HL-60/S4 treated with retinoic acid at 250 ng/mL for 4 days and 3 days (cell line): ENCODE results near the gene HYDIN.
"Not testable (repeated sequence)": the region's sequence is repeated elsewhere in the genome, so short reads cannot be mapped to it uniquely, and the experiment has no call there.

Source experiments
- in situ Hi-C: fragments of 300-500 bp; cut with MboI; formaldehyde crosslinking; loops from 2 replicates; pipeline ENCODE4 v1.7.0; 2022; ENCODE audit warnings: low sequenced_read_pairs

Gene HYDIN

DNA sequence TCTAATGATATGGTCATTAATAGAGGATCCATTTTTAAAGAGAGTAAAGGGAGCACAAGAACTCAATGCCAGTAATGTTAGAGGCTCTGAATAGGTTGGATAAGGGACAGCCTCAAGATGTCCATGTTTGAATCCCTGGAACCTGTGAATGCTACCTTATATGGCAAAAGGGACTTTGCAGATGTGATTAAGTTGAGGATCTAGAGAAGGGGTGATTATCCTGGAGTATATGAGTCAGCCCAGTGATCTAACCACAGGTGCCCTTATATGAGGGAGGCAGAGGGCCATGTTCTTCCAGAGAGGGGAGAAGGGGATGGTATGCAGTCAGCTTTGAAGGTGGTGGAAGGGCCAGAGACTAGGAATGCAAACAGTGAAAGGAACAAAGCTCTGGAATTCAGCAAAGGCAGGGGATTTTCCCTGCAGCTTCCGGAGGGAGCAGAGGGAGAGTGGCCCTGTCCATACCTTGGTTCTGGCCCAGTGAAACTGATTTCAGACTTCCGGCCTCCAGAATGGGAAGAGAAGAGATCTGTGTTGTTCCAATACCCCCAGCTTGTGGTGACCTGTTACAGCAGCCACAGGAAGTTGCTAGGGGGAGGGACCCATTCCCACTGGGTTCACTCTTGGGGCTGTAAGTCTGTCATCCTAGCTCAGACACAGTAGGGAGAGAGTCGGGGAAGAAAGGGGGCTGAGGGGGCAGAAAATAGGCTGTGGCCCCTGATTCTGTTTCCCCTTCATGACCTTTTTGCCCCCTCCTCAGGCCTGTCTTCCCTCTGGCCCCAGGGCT lies 220.9 kb downstream of the HYDIN start:
- in situ Hi-C loops, result not testable (repeated sequence)

DNA sequence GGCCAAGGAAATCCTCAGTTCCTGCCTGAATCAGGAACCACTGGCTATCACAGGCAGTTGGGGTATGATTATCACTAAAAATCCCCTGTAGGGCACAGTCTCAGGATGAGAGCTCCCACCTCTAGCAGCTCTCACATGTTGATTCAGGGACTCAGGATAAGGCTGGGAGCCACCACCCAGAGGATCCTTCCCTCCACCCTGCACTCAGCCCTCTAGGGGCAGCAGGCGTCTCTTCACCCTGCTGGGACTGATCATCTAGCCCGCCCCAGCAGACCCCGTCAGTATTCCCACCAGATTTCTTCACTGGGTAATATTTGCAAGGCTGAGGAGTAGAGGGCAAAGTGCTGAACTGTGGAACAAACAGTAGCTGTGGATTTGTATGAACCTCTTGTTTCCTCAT lies 224.0 kb downstream of the HYDIN start:
- in situ Hi-C loops, result not testable (repeated sequence)

DNA sequence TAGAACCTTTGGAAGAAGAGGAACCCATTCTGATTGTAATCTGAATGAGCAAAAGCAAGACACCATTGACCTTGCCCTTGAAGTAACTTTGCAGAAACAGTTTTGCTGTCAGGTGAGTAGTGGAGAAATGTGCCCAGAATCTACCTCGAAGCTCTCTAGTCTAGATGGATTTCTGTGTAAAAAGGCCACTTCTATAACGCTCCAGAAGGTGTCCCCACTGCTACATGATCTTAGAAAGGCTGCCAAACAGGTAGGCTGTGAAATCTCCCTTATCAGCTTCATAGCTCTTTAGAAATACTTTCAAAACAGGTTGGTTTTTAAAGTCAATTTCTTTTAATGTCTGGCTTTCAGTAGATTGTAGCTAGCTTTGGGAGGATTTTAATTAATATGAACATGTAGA lies 230.8 kb downstream of the HYDIN start:
- in situ Hi-C loops, result not testable (repeated sequence)

DNA sequence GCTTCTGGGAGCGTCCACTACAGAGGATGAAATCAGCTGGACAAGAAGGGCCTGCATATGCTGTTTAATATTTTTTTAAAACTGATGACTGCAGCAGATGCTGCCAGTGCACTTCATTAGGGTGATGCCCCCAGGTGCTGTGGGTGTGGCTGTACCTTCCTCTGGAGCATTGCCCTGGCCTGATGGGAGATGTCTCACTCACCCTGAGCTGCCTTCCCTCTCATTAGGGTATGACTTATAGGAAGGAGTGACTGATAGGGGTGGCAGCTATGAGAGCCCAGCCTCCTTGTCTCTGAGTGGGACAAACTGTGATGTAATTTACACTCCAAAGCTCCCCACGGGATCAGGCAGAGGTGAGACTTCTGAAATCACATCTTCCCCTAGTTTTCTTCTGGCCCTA lies 234.7 kb downstream of the HYDIN start:
- in situ Hi-C loops, result not testable (repeated sequence)

DNA sequence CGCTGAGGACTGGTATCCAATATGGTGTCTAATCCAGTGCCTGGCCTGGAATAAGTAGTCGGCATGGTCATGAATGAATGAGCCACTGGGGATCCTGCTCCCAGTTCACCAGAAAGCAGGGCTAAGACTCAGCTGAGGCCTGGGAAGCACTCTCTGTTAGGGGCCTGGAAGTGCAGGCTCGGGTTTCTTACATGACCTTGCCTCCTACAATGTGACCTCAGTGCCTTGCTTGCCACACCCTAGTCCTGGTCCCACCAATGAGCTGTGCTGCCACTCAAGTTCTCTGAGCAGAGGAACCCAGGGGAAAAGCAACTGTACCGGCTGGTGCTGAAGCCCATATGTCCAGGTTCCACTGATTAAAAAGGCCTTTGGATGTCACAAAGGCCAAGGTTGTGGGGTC lies 238.0 kb downstream of the HYDIN start:
- in situ Hi-C loops, result not testable (repeated sequence)

DNA sequence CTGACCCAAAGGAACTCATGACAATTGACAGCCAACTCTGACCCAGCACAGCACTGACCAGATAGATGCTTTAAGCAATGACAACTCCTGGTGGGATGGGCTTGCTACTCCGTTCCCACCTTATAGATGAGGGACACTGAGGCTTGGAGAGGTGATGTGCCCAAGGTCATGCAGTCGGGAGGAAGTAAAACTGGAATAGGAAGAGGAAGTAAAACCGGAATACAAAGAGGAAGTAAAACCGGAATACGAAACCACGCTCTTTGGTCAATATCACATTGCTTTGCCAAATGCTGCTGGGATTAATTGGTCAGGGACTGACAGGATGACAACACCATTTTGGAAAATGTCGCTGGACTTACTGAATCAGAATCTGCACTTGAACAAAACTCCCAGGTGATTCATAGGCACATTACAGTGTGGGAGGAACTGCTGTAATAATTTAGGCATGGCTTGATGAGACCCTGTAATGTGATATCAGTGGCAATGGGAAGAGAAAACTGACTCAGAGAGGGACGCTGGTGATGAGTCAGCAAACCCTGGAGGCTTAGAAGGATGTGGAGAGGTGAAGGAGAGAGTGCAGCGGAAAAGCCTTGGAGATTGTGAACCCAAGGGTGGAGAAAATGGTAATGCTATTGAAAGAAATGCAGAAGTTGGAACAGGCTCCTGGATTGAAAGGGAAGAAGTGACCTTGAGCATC lies 243.4 kb downstream of the HYDIN start:
- in situ Hi-C loops, result not testable (repeated sequence)

DNA sequence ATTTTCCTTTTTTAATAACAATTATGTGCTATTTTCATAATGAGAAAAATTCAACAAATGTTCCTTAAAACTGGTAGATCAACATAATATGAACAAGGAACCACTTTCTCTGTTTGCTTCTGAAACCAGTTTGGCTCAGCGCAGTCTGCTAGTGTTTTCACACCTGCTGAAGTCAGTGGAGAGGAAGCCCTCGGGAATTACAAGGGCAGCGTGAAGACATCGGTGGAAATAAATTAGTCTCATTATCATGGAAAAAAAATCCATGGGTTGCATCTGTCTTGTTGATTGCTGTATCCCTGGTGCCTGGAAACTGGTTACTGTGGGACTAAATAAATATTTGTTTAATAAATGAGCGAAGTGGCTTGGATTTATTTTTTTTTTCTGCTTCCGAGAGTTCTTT lies 245.8 kb downstream of the HYDIN start:
- in situ Hi-C loops, result not testable (repeated sequence)

DNA sequence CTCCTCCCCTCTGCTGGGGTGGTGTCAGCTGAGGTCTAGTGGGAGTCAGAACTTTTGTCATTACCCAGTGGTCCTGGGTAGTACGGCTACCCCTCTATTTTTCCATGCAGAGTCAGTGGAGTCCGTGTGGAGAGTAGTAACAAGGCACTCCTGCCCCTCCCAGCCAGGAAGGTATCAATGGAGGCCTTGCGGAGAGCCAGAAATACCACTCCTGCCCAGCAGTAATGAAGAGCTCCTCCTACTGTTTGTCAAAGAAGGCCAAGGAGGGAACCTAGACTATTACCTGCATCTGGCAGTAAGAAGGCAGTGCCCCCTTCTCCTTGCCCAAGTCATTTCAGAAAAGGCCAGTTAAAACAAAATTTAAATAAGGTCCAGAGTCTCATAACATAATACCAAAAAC lies 262.2 kb downstream of the HYDIN start:
- in situ Hi-C loops, result not testable (repeated sequence)

DNA sequence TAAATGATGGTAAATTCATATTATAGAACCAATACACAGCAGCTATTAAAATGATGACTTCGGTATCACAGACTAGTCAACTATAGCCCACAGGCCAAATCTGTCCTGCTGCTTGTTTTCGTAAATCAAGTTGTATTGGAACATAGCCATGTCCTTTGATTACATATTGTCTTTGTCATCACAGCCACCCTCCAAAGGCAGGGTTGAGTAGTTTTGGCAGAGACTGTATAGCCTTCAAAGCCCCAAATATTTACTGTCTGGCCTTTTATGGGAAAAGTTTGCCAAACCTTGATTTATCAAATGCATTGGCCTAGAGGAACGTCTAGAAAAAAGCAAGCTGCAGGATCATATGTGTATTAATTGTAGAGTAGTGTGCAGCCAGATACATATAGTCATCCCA lies 270.4 kb downstream of the HYDIN start:
- in situ Hi-C loops, result not testable (repeated sequence)

DNA sequence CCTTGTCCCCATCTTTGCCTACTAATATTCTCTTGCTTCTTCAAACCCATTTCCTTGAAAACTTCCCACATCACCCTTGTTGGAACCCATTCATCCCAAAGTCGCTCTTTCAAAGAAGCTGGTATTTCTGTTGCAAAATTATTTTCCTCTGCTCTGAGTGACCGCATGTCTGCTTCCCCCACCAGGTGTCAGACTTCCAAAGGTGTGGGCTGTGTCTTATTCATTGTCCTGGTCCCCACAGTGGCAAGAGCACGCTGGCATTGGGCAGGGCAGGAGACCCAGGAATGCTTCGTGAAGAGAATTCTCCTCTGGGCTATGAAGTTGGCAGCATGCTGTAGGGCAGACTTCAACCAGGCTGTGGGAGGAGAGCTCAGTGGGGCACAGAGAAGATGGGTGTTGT lies 275.6 kb downstream of the HYDIN start:
- in situ Hi-C loops, result not testable (repeated sequence)

DNA sequence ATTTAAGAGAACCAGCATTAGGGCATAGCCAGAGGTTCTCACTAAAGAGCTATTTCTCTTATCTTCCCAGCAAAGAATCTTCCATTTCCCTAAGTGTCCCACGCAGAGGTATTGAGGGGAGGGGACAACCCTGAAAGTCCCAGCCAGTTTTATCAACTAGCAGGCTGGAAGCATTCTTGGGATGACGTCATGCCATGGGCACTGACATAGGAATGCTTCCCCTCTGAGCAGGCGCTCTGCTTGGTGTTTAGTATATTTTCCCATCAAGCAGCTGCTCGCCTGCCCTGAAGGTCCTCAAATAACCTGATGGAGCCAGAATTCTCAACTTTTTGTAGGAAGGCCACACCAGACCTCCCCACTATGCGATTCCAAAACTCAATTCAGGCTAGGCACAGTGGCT lies 276.7 kb downstream of the HYDIN start:
- in situ Hi-C loops, result not testable (repeated sequence)

DNA sequence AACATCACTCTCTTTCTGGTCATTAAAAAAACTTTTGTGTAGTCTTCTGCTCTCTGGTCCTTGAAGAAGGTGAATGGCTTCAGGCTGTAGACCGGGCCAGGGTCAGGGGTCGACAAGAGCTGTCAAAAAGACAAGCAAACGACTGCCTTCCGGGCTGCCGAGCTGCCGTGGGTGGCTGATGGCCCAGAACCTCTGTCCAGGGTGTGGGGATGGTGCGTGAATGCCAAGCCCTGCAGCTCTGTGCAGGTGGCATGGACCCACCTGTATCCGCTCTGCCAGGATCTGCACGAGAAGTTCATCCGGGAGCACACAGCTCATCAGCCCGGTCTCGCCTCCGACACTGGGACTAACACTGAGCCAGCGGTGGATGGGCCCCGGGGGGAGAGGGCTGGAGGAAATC lies 287.0 kb downstream of the HYDIN start:
- in situ Hi-C loops, result not testable (repeated sequence)

DNA sequence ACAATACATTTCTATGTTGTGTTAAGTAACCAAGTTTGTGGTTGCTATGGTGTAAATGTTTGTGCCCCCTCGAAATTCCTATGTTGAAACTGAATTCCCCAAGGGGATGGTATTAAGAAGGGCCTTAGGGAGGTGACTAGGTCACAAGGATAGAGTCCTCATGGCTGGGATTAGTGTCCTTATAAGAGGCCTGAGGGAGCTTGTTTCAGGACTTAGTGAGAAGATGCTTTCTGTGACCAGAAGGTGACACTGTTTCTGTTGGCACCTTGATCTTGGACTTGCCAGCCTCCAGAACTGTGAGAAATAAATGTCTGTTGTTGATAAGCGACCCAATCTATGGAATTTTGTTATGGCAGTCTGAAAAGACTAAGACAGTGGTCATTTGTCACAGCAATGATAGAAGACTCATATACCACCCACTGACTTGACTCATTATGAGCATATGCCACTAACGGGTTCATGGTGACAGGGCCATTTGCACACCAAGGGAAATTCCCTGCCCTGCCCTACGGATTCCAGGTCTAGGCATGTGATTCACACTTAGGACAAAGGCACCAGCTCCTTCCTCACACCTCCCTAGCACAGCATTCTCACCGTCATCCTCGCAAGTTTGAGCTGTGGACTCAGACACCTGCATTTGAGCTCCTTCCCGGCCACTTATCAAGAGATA lies 290.7 kb downstream of the HYDIN start:
- in situ Hi-C loops, result not testable (repeated sequence)

DNA sequence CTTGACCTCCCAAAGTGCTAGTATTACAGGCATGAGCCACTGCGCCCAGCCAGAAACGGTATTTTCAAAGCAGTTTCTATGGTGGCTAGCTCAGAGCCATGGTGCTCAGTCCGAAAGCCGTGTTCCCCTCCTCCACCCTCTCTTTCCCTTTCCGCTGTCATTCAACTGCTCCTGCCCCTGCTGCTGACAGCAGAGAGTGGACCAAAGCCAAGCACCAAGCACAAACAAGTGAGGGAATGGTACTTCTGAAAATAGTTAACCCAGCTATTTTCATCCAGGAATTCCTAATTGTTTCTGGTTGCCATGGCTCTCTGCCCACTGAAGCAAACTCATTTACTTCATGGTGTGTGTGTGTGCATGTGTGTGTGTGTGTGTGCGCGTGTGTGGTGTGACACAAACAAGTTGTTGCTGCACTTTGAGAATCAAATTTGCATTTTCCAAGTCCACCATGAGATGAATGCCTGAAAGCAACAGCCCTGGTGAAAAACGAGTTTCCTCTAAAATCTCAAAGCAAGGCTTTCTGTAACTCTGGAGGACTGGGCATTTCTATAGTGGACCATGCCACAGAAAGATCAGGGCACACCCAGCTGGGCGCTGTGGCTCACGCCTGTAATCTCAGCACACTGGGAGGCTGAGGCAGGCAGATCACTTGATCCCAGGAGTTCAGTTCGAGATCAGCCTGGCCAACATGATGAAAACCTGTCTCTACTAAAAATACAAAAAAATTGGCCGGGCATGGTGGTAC lies 293.6 kb downstream of the HYDIN start:
- in situ Hi-C loops, result not testable (repeated sequence)

DNA sequence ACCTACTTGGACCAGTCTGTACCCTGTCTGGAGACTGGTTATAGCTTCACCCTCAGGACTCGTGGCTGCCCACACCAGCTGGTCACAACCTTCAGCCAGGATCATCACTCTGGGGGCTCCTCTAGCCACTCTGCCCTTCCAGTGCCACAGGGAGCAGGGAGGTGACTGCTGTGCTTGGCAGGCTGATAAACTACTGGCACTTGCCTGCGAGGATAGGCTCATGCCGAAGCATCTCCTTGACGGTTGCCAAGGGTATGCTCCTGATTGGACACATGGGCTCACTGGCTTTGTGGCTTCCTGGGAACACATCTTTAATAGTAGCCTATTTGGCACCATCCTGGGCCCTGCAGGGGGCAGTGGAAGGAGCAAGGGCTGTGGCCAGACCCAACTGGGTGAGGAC lies 295.2 kb downstream of the HYDIN start:
- in situ Hi-C loops, result not testable (repeated sequence)

DNA sequence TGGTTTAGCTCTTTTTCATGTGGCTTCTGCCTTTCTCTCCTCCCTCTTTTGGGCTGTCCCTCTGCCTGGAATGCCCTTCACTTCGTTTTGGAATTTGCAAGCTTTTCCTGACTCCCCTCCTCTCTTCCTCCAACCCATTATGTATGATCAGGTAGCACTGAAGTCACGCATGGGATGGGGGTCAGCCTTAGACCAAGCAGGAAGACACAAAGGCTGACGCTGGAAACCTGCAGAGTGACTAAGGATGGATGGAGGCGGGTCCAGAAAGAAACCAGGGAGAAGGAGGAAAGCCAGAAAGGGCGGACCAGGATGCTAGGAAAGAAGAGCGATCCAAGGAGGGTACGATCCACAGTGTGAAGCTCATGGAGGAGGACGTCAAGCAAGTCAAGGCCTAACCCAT lies 296.8 kb downstream of the HYDIN start:
- in situ Hi-C loops, result not testable (repeated sequence)

DNA sequence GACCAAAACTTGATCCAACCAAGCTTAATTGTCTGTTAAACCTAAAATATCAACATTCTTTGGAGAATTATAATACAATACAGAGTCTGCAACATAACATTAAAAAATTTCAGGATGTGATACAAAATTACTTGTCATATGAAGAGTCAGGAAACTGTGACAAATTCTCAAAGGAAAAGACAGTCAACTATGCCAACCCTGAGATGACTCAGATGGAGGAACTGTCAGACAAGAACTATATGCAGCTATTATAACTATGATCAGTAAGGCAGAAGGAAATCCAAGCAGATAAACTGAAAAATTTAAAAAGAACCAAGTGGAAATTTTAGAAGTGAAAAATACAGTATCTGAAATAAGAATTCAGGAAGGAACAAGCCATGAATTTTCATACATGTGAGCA lies 299.8 kb downstream of the HYDIN start:
- in situ Hi-C loops, result not testable (repeated sequence)

DNA sequence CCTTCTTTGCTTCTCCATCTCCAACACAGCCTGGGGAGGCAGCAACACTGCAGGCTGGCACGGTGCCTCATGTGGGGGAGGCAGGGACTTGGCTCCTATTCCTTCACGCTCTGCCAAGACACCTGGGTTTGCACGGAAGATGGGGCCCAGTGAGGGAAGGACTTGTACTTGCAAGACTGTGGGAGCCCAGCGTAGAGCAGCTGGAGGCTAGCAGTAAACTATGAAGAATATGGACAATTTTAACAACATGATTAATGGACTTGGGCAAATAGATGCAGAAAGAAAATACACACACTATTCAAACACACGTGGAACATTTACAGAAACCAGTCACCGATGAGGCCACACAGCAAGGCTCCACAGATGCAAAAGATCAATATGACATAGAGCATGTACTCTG lies 308.4 kb downstream of the HYDIN start:
- in situ Hi-C loops, result not testable (repeated sequence)

DNA sequence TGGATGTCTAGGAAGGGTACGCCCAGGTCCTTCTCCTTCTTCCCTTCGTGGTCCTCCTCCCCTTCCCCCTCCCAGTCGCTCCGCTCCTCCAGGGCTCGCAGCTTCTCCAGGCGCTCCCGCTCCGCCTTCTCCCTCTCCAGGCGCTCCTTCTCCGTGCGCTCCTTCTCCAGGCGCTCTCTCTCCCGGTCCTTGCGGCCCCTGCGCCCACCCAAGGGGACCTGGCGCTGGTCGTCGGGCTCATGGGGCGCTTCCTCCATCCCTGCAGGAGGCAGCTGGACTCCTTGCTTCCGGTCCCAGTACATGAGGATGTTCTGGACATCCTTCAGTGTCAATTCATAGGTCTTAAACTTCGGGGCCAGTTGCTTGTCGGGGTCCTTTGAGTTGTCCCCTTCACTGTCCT lies 309.9 kb downstream of the HYDIN start:
- in situ Hi-C loops, result not testable (repeated sequence)

DNA sequence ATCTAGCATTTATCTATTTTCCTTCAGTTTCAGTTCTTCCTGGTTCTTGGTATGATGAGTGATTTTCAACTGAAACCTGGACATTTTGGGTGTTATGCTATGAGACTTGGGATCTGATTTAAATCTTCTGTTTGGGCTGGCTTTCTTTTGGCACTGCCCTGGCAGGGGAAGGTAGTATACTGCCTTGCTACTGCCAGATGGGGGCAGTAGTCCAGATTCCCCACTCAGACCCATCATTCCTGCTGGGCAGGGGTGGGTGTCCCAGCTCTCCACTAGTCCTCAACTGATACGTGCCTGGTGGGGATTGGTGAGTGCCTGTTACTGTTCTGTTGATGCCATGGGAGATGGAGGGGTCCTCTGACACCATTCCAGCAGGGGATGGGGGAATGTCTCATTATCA lies 342.3 kb downstream of the HYDIN start:
- in situ Hi-C loops, result not testable (repeated sequence)

DNA sequence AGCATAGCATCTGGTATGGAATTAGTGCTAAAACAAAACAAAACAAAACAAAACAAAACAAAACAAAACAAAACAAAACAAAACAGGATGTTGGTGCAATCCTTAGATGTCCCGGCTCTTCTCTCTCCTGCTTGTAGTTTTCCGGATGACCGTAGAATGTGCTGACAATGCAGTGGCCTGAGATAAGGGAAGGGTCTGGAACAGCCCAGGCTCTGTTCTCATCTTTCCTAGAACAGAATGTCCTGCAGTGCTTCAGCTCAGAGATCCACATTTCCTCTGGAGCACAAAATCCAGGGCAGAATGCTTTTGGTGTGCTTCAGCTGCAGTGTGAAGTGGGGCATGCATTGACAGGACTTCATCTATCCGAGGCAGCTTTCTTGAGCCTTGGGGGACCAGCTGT lies 345.9 kb downstream of the HYDIN start:
- in situ Hi-C loops, result not testable (repeated sequence)
